HCT116 (cell line): ENCODE measurements around the gene PRPF31. TPM values are rescaled to one million over a fixed set of nuclear protein-coding genes. Genes with fewer than 3 reads are reported as not detected.

Source experiments
- ATAC-seq: fragments of 200-7000 bp; cut with Tn5 transposase; 2 replicates; pipeline ENCODE4 v1.9.1; 2020; ENCODE audit warnings: mild to moderate bottlenecking, moderate library complexity
- BruUV-seq: library from RNA; stranded (reverse); fragments of 400-500 nt; replicated peaks from 2 replicates; lab custom pipeline; 2021; lab: Mats Ljungman, UMichigan
- CTCF ChIA-PET: fragments of 300-600 bp; sonication (Branson Sonifier 250); formaldehyde crosslinking; loops from one replicate; lab custom pipeline; 2021; ENCODE audit warnings: antibody characterized with exemption; lab: Charles Lee
- POLR2A ChIA-PET: fragments of 300-600, 350-600 bp; sonication (Branson Sonifier 250); formaldehyde crosslinking; loops from one replicate; lab custom pipeline; 2021; ENCODE audit warnings: antibody characterized with exemption; lab: Charles Lee
- RAD21 ChIA-PET, 2 experiments: fragments of 300-600 bp; sonication (Branson Sonifier 250); formaldehyde crosslinking; loops; one replicate each; lab custom pipeline; 2023; ENCODE audit warnings: low total read pairs in 2 of 2; ENCODE audit not compliant: uncharacterized antibody in 2 of 2, unreplicated experiment in 2 of 2, low non-redundant PET in 1 of 2; lab: Charles Lee
- DNase-seq: peaks from one replicate; pipeline ENCODE4 v3.0.0-alpha.2; 2010; ENCODE audit warnings: low read depth, low spot score
- H2AFZ ChIP-seq: fragments of 200-600 bp; shearing (Covaris generic), sonication (generic); 2 replicates; pipeline ENCODE4 v1.6.1; 2017; ENCODE audit warnings: low read depth, mixed run types, mixed read lengths, antibody characterized with exemption, low read length; ENCODE audit not compliant: poor library complexity, severe bottlenecking
- H3K27ac ChIP-seq: 2 replicates; pipeline ENCODE4 v1.5.1; 2012; ENCODE audit warnings: low read depth, low read length
- H3K27me3 ChIP-seq: fragments of 200-600 bp; sonication (generic); 2 replicates; pipeline ENCODE4 v1.6.1; 2016; ENCODE audit warnings: mixed run types, low read length, mixed read lengths; ENCODE audit not compliant: insufficient read depth
- H3K36me3 ChIP-seq, 2 experiments: fragments of 200-500 bp in 1 of 2; fragments of 200-600 bp in 1 of 2; sonication (Bioruptor generic) in 1 of 2; sonication (generic) in 1 of 2; 2 replicates each; pipeline versions ENCODE4 v1.5.1 to v1.6.1; 2014 to 2016; ENCODE audit warnings: low read length in 2 of 2, inconsistent platforms in 1 of 2, mixed read lengths in 1 of 2, mixed run types in 1 of 2; ENCODE audit not compliant: insufficient read depth in 2 of 2, control insufficient read depth in 1 of 2
- H3K4me1 ChIP-seq, 2 experiments: fragments of 200-600 bp in 1 of 2; sonication (generic) in 1 of 2; 2 replicates each; pipeline versions ENCODE4 v1.5.1 to v1.6.1; 2012 to 2017; ENCODE audit warnings: low read length in 2 of 2, inconsistent platforms in 1 of 2, mild to moderate bottlenecking in 1 of 2, mixed read lengths in 1 of 2, mixed run types in 1 of 2, moderate library complexity in 1 of 2; ENCODE audit not compliant: insufficient read depth in 2 of 2, control insufficient read depth in 1 of 2
- H3K4me2 ChIP-seq: fragments of 200-600 bp; sonication (generic); 2 replicates; pipeline ENCODE4 v1.6.1; 2017; ENCODE audit warnings: mixed run types, low read length, mixed read lengths
- H3K4me3 ChIP-seq, 2 experiments: fragments of 200-600 bp in 1 of 2; sonication (generic) in 1 of 2; replicated peaks in 1 of 2; 2 replicates each; pipeline ENCODE4 v1.5.1; 2011 to 2016; ENCODE audit warnings: low read length in 2 of 2, control low read depth in 1 of 2, low read depth in 1 of 2, mild to moderate bottlenecking in 1 of 2, mixed read lengths in 1 of 2, mixed run types in 1 of 2
- H3K79me2 ChIP-seq: fragments of 200-600 bp; sonication (generic); 2 replicates; pipeline ENCODE4 v1.6.1; 2017; ENCODE audit warnings: mild to moderate bottlenecking, mixed run types, low read length, moderate library complexity, mixed read lengths; ENCODE audit not compliant: insufficient read depth
- H3K9ac ChIP-seq: fragments of 200-600 bp; sonication (generic); 2 replicates; pipeline ENCODE4 v1.6.1; 2016; ENCODE audit warnings: low read length, mixed read lengths
- H3K9me2 ChIP-seq: fragments of 200-600 bp; sonication (generic), shearing (Covaris generic); 2 replicates; pipeline ENCODE4 v1.6.1; 2017; ENCODE audit warnings: mixed run types, mild to moderate bottlenecking, moderate library complexity; ENCODE audit not compliant: insufficient read depth
- H3K9me3 ChIP-seq, 2 experiments: fragments of 200-500 bp in 1 of 2; fragments of 200-600 bp in 1 of 2; sonication (Bioruptor generic) in 1 of 2; sonication (generic) in 1 of 2; 2 replicates each; pipeline ENCODE4 v1.6.1; 2014 to 2017; ENCODE audit warnings: low read length in 2 of 2, mixed read lengths in 2 of 2, inconsistent platforms in 1 of 2, low read depth in 1 of 2, mild to moderate bottlenecking in 1 of 2, mixed run types in 1 of 2, moderate library complexity in 1 of 2; ENCODE audit not compliant: control insufficient read depth in 1 of 2, insufficient read depth in 1 of 2
- H4K20me1 ChIP-seq: fragments of 200-600 bp; sonication (generic), shearing (Covaris generic); 2 replicates; pipeline ENCODE4 v1.6.1; 2017; ENCODE audit warnings: mixed run types, mild to moderate bottlenecking, moderate library complexity; ENCODE audit not compliant: insufficient read depth
- CBX3 ChIP-seq: IDR thresholded peaks from 2 replicates; pipeline ENCODE4 v1.6.1; 2012; ENCODE audit warnings: low read depth
- CEBPB ChIP-seq: IDR thresholded peaks from 2 replicates; pipeline ENCODE4 v1.6.1; 2012; ENCODE audit warnings: low read depth
- EGR1 ChIP-seq: IDR thresholded peaks from 2 replicates; pipeline ENCODE4 v1.6.1; 2012; ENCODE audit warnings: low read depth
- EZH2phosphoT487 ChIP-seq: fragments of 200-600 bp; IDR thresholded peaks from 2 replicates; pipeline ENCODE4 v1.6.1; 2018; ENCODE audit warnings: antibody characterized with exemption, borderline replicate concordance
- RAD21 ChIP-seq: IDR thresholded peaks from 2 replicates; pipeline ENCODE4 v1.6.1; 2012; ENCODE audit warnings: low read depth, mild to moderate bottlenecking
- SIN3A ChIP-seq: IDR thresholded peaks from 2 replicates; pipeline ENCODE4 v1.6.1; 2012; ENCODE audit warnings: low read depth
- YY1 ChIP-seq: IDR thresholded peaks from 2 replicates; pipeline ENCODE4 v1.6.1; 2011; ENCODE audit warnings: low read length, low read depth, moderate library complexity, mild to moderate bottlenecking; ENCODE audit not compliant: insufficient replicate concordance; ENCODE audit errors: extremely low read depth
- intact Hi-C: fragments of 100-400 bp; cut with micrococcal nuclease; formaldehyde crosslinking; loops from 2 replicates; pipeline ENCODE4 v1.10.0; 2022
- total RNA-seq: library from RNA; stranded (reverse); gene quantifications from one replicate; pipeline ENCODE4 v1.2.1, GENCODE V29; 2021; ENCODE audit not compliant: unreplicated experiment
- TF ChIP-seq, protein P1 (sequence below): IDR thresholded peaks from 2 replicates; pipeline ENCODE4 v1.6.1; 2012
- TF ChIP-seq, protein P2 (sequence below), 3 experiments: fragments of 200-600 bp in 1 of 3; sonication (generic) in 1 of 3; IDR thresholded peaks in 2 of 3; conservative IDR thresholded peaks in 1 of 3; 2 replicates each; pipeline ENCODE4 v1.5.1; 2012 to 2017; ENCODE audit warnings: low read depth in 2 of 3, low read length in 2 of 3, antibody characterized with exemption in 1 of 3, borderline replicate concordance in 1 of 3, control low read depth in 1 of 3, mild to moderate bottlenecking in 1 of 3, mixed read lengths in 1 of 3, mixed run types in 1 of 3, moderate library complexity in 1 of 3; ENCODE audit not compliant: insufficient read depth in 1 of 3

The PRPF31 gene
- total RNA-seq, 1 experiment from 2014 or later = 99.0 TPM

DNA sequence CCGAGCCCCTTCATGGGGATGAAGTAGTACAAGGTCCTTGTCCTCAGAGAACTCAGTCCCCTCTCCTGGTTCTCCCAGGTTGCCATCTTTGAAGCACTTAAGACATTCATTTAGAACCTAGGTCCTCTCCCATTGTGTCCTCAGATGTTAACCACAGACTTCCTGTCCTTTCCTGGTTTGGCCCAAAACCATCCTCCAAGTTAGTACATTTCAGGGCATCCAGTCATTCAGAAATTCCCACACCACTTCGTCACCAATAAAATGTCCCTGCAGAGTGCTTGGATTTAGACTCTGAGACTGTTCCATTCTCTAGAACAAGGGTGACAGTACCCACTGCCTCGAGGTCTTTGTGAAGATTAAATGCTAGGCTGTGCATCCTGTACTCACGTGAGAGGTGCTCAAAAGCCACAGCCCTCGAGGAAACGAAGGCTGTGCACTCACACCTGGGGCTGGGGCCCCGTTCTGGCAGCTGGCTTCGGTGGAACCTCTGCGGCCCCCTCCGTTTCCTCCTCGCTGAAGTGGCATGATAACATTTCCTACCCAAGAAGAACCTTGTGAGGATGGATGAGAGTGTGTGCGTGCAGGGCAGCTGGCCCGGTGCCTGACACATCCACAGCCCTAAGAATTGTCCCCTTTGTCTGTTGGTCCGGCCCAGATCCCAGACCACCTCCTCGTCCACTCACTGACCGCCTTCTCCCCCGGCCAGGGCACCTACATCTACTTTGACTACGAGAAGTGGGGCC lies 39.2 kb downstream of the PRPF31 start:
- RAD21 ChIA-PET = no interaction called here
- H4K20me1 ChIP-seq = no peaks in the 10 kb centered on the region
- intact Hi-C loops = no loop called here
- CTCF ChIA-PET = no interaction called here
- H3K27ac ChIP-seq = no peak overlapping the region
- no peak for DNase-seq
- H3K9ac ChIP-seq = no peak overlapping the region
- peaks cover 7 to 13% of the 10 kb centered on the region in 2 experiments for H3K4me1 ChIP-seq
- peaks cover 47 to 59% of the 10 kb centered on the region in 2 experiments; a peak in 3 of 4 replicates for H3K36me3 ChIP-seq
- no peaks in the 10 kb centered on the region for H3K9me2 ChIP-seq
- POLR2A ChIA-PET = no interaction called here
- no peak for ATAC-seq
- no peak overlapping the region for H2AFZ ChIP-seq
- no peak for TF ChIP-seq EZH2phosphoT487
- TF ChIP-seq CEBPB = no peak
- TF ChIP-seq SIN3A = peak; percentile 5; the same call in 1 of the 2 replicates
- TF ChIP-seq, protein P1, sequence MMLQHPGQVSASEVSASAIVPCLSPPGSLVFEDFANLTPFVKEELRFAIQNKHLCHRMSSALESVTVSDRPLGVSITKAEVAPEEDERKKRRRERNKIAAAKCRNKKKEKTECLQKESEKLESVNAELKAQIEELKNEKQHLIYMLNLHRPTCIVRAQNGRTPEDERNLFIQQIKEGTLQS = no peak
- TF ChIP-seq RAD21 = no peak
- no peak for TF ChIP-seq YY1
- no peaks in the 10 kb centered on the region for H3K27me3 ChIP-seq
- no TSS peak for BruUV-seq
- H3K9me3 ChIP-seq = no peaks in the 10 kb centered on the region
- no peak overlapping the region for H3K4me3 ChIP-seq
- H3K79me2 ChIP-seq = peaks cover 8% of the 10 kb centered on the region
- no peak overlapping the region for H3K4me2 ChIP-seq

DNA sequence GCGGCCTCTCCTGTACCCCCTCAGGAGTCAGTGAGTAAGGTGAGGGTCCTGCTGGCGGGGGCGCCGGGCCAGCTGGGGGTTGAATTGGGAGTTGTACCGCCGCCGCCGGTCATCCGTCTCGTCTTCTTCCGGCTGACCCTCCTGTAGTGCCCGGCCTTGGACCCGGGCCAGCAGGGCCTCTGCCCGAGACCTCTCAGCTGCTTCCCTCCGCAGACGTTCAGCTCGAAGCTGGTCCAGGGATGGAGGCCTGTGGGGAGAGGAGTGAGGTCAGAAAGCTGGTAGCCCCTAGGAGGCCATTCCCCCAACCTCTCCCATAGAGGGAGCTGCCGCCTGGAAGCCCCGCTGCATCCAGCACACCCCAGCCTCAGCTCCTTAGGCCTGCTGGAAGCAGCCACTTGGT lies 40.1 kb downstream of the PRPF31 start:
- ChIA-PET CTCF (no interaction called here), RAD21 (interaction anchor here in 1 of 2 experiments (0.6 kb wide), 1 partner anchor 176 kb away, joined by 3 read pairs; no protein-coding TSS in a partner anchor), POLR2A (interaction anchor here (1.1 kb wide), 1 partner anchor 19 kb away, joined by 3 read pairs; the partner anchor contains the start of gene CNOT3)
- no peaks in the 10 kb centered on the region for H3K9me3 ChIP-seq
- BruUV-seq = no TSS peak
- no peak overlapping the region for H3K27ac ChIP-seq
- H2AFZ ChIP-seq = no peak overlapping the region
- H3K36me3 ChIP-seq = peaks cover 47 to 53% of the 10 kb centered on the region in 2 experiments; a peak in 3 of 4 replicates
- DNase-seq (no peak), ATAC-seq (no peak)
- H3K9ac ChIP-seq = no peak overlapping the region
- no peak overlapping the region for H3K4me2 ChIP-seq
- H3K9me2 ChIP-seq = no peaks in the 10 kb centered on the region
- TF ChIP-seq CBX3 (no peak), EGR1 (no peak), YY1 (no peak)
- TF ChIP-seq, protein P2, sequence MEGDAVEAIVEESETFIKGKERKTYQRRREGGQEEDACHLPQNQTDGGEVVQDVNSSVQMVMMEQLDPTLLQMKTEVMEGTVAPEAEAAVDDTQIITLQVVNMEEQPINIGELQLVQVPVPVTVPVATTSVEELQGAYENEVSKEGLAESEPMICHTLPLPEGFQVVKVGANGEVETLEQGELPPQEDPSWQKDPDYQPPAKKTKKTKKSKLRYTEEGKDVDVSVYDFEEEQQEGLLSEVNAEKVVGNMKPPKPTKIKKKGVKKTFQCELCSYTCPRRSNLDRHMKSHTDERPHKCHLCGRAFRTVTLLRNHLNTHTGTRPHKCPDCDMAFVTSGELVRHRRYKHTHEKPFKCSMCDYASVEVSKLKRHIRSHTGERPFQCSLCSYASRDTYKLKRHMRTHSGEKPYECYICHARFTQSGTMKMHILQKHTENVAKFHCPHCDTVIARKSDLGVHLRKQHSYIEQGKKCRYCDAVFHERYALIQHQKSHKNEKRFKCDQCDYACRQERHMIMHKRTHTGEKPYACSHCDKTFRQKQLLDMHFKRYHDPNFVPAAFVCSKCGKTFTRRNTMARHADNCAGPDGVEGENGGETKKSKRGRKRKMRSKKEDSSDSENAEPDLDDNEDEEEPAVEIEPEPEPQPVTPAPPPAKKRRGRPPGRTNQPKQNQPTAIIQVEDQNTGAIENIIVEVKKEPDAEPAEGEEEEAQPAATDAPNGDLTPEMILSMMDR (IDR thresholded peaks at IDR 0.05 in 2 of 3, conservative IDR thresholded peaks at IDR 0.05 in 1 of 3; ENCODE audit: borderline replicate concordance in 1 of 3, insufficient read depth in 1 of 3, low read depth in 2 of 3, low read length in 2 of 3) = peak in 1 of 3 experiments; percentile 17; a peak in 1 of 6 replicates
- no peak overlapping the region for H3K4me3 ChIP-seq
- intact Hi-C loops = no loop called here
- H3K27me3 ChIP-seq = no peaks in the 10 kb centered on the region
- peaks cover 10 to 20% of the 10 kb centered on the region in 2 experiments for H3K4me1 ChIP-seq
- no peaks in the 10 kb centered on the region for H4K20me1 ChIP-seq
- H3K79me2 ChIP-seq = peaks cover 8% of the 10 kb centered on the region
